NCI-H2171 treated with DMSO at 0.1 percent for 48 hours (cell line): Measurements from ENCODE around the gene SELENOM.

Experiments
- DNase-seq: peaks from one replicate; lab custom pipeline; 2025; lab: John Stamatoyannopoulos, UW

The SELENOM gene, protein sequence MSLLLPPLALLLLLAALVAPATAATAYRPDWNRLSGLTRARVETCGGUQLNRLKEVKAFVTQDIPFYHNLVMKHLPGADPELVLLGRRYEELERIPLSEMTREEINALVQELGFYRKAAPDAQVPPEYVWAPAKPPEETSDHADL

DNA sequence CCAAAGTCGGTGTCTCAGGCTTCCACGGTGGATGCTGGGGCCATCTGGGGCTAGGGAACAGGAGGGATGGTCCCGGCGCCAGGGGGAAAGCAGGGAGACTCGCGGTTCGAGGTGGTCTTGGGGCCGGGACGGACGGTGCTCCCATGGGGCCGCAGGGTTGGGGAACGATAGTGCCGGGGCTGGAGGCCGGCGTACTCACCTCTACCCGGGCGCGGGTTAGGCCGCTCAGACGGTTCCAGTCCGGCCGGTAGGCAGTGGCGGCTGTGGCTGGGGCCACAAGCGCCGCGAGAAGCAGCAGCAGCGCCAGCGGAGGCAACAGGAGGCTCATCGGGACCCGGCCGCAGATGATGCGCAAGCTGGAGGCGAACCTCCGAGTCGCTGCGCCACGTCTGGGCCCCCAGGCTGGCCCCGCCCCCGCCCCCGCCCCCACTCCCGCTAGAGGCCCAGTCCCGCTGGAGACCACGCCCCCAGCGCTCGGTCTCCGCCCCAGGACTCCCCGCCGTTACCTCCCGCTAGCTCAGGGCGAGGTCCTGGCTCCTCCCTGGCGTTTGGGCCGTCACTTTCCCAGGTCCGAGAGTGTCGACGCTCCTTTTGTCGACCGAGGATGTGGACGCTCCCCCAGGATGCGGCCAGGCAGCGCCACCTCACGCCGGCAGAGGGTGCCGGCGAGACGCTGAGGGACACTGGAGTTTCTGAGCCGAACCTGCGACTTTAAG is at the start of gene SELENOM:
TSS of gene SELENOM (minus strand) at position 391 of the 716 bp plus-strand sequence. CDS start at position 328, 63 bp downstream.
- DNase-seq, result peak; percentile 92

DNA sequence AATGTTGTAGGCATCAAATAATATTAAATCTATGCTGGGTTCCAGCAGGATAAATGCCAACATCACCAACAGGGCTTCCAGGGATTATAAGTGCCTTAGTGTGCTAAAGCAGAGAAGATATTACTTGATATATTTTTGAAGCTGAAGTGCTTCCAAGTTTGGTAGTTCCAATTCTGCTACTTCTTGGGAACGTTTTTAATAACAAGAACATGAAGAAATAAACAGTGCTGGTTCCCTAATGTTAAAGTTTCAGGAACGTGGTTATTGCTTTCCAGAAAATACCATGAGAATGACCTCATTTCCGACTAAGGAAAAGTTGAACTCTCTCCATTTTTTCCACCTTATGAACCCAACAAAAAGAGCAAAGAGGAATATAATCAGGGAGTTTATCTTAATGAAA is 48.1 kb upstream of the SELENOM start:
- DNase-seq, result no peak

DNA sequence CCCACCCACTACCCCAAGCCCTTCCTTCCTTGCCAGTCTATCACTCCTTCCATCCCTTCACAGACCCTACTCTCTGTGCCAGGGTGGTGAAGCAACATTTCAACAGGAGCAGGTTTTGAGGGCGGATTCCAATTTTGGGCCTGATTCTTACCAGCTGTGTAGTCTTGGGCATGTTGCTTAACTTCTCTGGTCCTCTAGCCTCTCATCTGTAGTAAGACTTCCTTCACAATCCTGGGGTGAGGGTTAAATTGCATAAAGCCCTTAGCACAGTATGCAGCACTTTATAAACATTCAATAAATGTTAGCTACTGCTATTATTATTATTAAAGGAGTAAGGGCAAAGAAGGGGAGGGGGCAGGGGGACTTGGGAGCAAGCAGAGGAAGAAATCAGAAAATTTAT is 47.6 kb upstream of the SELENOM start:
- DNase-seq, result no peak

DNA sequence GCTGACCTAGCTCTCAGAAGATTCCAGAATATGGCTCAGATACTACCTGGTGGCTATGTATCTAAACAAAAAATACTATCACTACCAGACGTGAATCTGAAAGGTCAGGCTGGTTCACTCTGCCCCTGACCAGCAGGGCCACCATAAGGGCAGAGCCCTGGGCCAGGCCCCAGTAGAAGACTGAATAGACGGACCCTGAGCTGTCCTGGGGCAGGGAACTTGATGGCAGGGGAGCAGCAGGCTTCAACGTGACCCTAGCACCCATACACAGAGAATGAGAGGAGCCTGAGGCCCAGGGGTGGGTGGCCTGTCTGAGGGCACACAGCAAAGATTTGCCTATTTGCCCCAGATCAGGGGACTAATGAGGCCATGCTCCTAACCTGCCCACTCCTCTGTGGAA is 46.0 kb upstream of the SELENOM start:
- DNase-seq, result no peak

DNA sequence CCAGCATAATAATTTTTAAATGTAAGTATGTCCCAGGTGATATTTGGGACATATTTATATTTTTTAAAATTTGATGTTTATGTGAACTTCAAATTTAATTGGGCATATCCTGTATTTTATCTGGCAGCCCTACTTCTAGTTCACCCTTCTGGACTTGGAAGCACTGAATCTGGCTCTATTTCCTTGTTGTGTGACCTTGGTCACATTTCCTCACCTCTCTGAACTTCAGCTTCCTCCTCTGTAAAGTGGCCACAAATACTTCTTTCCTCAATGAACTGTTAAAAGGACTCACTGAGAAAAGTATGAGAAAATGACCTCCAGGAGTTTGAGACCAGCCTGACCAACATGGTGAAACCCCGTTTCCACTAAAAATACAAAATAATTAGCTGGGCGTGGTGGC is 44.5 kb upstream of the SELENOM start:
- DNase-seq, result no peak

DNA sequence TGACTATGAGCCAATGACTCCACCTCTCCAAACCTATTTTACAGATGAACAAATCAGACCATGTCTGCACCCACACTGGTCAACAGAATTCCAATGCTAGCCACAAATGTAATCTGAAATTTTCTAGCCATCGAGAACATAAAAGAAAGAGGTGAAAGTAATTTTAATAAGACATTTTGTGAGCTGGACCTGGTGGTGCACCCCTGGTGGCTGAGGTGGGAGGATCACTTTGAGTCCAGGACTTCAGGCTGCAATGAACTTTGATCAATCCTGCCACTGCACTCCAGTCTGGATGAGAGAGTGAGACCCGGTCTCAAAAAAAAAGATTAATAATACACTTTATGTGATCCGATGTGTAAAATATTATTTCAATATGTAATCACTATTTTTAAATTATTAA is 43.2 kb upstream of the SELENOM start:
- no peak for DNase-seq

DNA sequence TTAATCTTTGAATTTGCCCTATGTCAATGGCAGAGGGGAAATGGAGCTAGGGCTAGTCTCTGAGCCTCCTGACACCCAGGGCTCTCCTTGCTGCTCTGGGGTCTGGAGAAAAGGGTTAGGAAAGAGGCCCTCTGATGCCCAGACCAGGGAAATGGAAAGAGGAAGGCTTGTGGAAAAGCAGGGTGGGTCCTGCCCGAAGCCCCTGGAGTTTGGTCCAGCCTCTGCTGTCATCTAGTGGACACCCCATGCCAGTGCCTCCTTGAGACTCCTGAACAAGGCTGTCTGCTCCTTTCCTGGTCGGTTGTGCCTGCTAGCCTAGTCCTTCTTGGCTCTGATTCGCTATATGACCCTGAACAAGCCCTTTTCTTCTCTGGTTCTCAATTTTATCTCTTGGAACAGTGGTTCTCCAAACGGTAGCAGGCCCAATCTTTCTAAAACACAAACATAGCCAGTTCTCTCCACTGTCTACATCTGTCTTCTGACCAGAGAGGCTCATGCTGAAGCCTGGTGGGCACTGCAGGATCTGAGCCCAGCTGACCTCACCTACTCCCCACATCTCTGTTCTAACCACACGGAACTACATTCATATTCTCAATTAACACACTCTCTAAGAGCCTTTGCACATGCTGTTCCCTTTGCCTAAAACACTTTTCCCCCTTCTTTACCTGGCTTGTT is 41.7 kb upstream of the SELENOM start:
- DNase-seq, result peak; percentile 80

DNA sequence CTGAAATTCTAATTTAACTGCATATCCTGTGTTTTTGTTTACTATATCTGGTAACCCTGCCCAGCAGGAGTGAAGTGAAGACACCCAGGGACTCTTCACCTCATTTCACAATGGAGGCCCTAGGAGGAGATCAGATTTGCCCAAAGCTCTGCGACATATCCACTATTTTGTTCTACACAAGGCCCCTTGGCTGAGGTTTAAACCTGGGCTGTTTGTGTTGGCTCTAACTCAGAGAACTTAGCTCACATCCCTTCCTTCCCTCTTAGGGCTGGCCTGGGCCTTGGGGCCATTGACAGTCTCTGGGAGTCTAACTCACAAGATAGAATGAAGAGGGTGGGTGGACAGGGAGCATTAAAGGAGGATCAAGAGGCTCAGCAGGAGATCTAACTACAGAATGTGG is 41.1 kb upstream of the SELENOM start:
- no peak for DNase-seq

DNA sequence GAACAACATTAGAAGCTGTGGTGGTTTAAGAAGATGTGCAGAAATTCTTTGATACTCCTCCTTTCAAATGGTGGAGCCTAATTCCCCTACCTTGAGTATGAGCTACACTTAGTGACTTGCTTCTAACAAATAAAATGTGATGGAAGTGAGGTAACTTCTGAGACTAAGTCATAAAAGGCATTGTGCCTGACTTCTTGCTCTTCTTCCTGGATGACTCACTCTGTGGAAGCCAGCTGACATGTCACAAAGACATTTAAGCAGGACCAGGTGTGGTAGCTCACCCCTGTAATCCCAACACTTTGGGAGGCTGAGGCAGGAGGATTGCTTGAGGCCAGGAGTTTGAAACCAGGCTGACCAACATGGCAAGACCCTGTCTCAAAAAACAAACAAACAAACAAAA is 36.9 kb upstream of the SELENOM start:
- DNase-seq, result no peak

DNA sequence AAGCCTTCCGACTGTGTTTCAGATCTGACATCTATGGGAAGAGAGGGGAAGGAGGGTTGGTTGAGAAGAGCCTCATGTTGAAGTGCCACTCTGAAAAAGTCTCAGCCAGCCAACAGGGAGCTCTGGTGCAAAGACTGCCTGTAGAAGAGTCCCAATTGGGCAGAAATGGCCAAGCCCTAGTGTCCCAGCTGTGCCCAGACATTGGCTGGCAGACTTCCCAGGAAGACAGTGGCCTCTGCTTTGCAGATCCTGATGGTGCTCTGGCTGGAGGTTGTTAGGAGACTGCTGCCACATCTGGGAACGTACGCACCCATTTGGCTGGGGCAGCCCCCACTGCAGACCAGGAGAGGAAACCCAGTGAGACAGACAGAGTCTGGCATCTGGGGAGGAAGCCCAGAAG is 36.2 kb upstream of the SELENOM start:
- DNase-seq, result no peak

DNA sequence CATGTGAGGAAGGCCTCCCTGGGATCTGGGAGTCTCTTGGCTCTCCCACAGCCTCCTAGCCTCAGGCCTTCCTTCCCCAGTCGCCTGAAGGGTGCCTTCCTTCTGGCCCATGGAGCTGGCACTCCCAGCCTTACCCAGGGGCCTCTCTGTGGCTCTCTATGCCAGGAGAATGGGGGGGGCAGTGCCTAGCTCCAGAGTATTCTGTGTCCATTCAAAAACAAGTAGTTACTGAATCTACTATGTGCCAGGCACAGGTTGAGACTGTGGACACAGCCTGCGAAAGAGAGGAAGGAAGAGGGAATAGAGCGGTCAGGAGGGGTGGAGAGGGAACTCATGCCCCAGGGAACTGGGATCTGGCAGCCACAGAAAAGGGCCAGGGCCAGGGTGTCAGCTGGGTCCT is 35.7 kb upstream of the SELENOM start:
- no peak for DNase-seq

DNA sequence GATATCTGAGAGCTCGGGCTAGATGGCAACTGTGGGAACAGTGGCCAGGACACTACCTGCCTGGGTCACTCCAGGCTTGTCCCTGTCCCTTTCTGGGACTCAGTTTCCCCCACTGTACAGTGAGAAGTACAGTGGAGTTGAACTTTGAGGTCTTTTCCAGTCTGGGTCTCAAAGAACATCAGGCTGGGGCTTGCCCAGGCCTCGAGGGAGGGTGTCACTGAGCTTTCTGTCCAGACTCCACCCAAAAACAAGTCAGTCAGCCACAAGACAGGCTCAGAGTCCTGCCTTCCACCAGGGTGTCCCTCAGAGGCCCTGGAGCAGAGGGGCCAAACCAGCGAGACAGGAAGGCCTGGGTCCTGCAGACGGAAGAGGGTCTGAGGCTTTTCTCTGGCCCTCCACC is 34.9 kb upstream of the SELENOM start:
- DNase-seq, result no peak

DNA sequence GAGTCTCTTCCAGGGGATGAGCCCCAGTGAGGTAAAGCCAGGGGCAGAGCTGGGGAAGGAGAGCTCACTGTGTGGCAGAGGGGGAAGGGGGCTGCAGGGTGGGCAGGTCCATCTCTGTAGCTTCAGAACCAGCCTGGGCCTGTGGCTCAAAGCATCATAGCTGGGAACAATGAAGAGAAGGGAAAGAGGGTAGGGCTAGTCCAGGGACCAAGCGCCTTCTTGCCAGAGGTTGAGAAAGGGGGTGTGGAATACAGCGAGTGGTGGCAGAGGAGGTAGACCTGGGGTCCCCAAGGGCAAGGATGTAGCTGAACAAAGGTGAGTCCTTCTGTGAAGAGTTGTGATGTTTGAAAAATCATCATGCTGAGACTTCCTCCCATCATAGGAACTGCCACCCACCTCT is 34.2 kb upstream of the SELENOM start:
- DNase-seq, result no peak

DNA sequence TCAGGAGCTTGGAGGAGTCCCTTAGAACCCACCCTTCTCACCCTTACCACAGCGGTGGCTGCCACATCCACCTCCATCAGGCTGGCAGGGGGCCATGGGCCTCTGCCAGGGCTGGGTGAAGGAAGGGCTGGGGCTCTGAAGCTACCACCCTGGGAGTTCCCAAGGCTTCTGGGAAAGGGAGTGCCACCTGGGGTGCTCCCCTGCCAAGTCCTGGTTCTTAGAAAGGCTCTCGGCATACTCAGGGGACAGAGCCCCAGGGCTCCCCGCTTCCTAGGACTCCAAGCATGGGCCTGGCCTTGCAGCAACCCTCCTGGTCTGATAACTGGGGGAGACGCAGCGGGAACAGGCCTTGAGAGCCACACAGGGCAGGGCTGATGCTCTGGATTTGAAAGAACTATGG is 33.4 kb upstream of the SELENOM start:
- no peak for DNase-seq

DNA sequence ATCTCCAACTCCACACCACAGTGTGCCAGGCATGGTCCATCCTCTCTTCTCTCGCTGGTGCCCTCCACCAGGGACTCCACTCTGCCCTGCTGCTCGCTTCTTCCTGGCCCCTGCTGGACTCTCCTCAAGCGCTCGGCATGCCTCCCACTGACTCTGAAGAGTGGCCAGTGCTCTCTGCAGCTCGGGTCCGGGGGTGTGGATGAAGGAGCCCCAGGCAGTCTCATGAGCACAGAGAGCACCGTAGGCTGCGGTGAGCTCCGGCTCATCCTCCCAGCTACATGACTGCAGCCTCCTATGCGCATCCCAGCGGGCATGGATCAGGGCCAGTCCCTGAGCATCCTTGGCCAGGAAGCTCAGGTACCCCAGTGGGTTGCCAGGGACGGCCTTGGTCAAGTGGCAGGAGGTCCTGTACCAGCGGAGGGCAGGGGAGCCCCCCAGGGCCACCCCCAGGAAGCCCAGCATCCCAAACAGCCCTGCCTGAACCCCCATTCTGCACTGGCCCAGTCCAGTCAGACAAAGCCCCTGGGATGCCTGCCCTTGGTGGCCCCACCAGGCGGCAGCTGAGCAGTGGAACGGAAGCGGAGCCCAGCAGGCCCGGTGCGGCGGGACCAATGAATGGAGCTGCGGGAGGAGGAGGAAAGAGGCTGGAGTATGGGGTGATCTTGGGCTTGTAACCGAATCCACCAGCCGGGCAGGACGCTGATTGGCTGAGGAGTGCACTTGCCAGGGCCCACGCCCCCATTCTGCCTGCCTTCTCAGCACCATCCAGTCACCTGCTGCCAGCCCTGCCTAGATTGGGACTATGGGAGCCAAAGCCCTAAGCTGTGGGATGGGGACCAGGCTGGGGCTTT is 32.7 kb upstream of the SELENOM start, which contains the start of gene PLA2G3:
TSS of gene PLA2G3 (minus strand) at position 643 of the 851 bp plus-strand sequence. CDS start at position 489, 154 bp downstream.
- peak; percentile 90 for DNase-seq

DNA sequence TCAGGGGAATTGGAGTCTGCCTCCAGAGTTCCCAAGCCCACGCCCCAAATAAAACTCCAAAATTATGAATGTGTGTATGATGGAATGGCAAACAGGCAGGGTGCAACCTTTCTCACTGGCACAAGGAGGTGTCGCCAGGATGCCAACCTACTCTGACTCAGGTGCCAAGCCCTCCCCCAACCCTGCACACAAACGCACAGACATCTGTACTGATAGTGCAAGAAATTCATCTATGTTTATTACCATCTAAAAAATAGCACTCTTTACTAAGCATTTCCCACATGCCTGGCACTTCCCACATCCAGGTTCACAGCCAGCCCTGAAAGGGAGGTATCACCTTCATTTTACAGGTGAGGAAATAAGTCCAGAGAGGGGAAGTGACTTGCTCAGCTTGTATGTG is 31.7 kb upstream of the SELENOM start:
- no peak for DNase-seq

DNA sequence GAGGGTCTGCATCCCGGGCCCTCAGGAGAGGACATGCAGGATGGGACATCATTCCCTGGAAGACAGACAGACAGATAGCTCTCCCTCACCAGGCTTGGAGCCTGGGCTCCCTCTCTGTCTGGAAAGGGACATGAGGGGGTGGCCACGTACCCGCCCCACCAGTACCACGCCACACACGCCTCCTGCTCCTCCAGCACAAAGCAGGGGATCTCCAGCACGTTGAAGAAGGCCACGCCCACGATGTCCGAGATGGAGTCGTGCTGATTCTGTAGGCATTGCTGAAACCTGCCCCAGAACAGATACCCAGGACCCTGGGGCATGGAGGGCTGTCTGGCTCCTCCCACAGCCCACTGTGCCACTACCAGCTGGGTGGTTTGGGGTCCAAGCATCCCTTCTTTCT is 30.8 kb upstream of the SELENOM start:
- no peak for DNase-seq

DNA sequence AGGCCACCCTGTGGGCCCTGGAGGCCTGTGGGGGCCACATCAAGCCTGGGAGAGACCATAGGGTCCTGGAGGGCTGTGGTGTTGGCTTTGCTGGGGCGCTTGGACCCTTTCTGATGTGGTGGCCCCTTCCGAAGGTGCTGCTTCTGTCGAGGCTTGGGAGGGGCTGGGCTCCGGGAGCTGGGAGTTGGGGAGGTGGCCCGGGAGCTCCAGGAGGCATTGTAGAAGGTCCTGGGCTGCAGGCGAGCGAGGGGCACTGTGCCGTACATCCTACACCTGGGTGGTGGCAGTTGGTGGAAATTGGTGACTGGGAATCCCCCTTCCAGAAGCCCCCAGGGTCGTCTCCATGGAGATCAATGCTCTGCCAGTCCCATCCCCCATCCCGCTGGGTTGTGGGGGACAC is 30.4 kb upstream of the SELENOM start:
- no peak for DNase-seq

DNA sequence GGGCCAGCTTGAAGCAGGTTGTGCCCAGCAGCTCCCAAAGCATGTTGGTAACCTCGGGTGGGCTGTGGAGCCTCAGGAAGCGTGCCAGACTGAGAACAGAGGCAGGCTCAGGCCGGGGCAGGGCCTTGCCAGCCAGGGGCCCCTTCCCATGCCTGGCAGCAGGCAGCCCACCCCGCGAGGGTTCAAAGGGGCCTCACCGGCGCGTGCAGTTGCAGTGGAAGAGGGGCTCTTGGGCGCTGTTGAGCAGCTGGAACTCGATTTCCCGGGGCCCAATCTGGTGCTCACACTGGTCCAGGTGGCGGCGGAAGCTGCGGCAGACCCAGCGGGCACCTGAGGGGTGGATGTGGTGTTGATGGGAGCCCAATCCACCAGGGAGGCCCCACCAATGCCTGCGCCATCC is 29.3 kb upstream of the SELENOM start:
- no peak for DNase-seq

DNA sequence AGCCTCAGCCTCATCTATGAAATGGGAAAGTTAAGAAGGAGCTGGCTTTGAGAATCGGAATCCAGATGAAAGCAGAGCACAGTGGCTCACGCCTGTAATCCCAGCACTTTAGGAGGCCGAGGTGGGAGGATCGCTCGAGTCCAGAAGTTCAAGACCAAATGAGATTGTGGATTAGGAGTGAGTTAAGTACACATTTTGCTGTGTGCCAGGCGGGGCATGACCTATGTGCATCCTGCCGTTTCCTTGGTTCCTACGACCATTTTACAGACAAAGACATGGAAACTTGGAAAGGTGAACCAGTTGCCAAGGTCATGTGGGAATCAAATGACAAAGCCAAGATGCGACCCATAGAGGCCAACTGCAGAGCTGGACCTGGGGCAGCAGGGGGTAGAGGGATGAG is 28.8 kb upstream of the SELENOM start:
- DNase-seq, result no peak

DNA sequence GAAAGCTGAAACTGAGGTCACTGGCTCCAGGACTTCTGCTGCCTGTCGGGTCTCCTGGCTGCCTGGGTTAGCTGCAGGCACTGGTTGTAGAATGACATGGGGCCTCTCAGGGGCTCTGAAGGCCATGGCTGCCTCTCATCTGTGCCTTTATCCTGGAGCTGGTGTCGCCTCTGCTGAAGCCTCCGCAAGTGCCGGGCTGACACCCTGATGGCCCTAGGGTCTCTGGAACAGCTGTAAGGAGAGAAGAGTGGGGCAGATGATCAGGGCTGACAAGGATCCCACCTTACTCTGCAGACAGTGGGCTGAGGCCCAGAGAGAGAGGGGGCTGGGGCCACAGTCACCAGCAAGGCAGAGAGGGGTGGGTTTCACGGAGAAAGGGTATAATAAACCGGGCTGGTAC is 28.3 kb upstream of the SELENOM start:
- DNase-seq, result no peak

DNA sequence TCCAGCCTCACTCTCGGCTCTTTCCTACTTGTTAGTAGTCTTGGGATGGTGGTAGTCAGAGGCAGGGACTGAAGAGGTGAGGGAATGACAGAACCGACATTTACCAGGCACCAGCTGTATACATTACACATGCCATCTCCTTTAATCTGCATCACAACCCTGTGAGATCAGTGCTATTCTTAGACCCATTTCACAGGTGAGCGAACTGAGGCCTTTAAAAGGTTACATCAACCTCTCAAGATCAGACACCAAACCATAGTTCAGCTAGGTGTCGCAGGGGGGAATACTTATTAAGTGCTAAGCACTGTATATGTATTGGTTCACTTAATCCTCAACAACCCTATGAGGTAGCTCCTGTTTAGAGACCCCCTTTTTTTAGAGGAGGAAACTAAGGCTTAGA is 27.3 kb upstream of the SELENOM start:
- no peak for DNase-seq

DNA sequence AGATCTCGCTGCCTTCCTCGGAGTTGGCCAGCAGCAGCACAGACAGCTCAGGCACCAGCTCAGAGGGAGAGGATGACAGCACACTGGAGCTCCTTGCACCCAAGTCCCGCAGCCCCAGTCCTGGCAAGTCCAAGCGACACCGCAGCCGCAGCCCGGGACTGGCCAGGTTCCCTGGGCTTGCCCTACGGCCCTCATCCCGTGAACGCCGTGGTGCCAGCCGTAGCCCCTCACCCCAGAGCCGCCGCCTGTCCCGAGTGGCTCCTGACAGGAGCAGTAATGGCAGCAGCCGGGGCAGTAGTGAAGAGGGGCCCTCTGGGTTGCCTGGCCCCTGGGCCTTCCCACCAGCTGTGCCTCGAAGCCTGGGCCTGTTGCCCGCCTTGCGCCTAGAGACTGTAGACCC is 26.5 kb upstream of the SELENOM start:
- DNase-seq, result no peak
